HG02943 (cell line): ENCODE data around the gene COG5.
"Not testable (repeated sequence)": the region's sequence is repeated elsewhere in the genome, so short reads cannot be mapped to it uniquely, and the experiment has no call there.

ENCODE experiments used
- ATAC-seq: cut with Tn5 transposase; IDR thresholded peaks from one replicate; pipeline ENCODE4 v1.9.1; 2021; ENCODE audit warnings: mild to moderate bottlenecking, low read depth, moderate library complexity; ENCODE audit not compliant: unreplicated experiment

COG5 gene

DNA sequence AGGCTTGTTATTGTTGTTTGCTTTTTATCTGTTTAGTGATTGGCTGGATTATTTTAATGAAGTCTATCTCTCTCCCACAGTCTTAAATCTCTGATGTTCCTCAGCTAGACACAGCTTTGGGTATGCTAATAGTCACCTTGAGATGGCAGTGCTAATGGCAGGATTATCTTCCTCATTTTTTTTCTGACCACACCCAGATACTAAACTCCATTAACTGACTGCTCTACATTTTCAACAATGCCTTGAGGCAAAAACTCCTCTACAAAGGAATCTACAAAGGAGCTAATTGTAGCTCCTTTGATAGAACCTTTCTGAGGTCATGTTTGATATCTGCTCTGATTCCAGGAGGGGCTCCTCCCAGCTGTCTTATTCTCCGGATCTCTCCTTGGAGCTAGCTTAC lies 272.3 kb downstream of the COG5 start:
- no peak for ATAC-seq

GRCh38 chr7:107286751-107287621 lies 276.7 kb downstream of the COG5 start:
- ATAC-seq, result no peak

GRCh38 chr7:107284911-107285479 lies 278.7 kb downstream of the COG5 start:
- ATAC-seq, result no peak

DNA sequence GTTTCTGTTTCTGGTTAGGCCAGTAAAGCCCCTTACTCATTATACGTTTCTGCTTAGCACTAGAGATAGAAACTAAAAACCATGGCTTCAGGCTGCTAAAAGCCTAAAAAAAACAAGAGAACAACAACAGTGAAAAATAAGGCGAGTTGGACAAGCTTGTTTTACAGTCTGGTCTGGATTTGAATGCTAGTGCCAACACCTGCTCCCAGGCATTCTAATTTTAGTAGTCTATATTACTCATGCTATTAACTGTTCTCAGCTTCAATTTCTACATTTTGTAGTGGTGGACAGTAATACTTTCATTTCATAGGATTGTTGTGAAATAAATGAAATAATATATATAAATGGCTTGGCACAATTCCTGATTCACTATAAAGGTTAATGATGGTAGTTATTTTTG lies 286.4 kb downstream of the COG5 start:
- ATAC-seq, result no peak

DNA sequence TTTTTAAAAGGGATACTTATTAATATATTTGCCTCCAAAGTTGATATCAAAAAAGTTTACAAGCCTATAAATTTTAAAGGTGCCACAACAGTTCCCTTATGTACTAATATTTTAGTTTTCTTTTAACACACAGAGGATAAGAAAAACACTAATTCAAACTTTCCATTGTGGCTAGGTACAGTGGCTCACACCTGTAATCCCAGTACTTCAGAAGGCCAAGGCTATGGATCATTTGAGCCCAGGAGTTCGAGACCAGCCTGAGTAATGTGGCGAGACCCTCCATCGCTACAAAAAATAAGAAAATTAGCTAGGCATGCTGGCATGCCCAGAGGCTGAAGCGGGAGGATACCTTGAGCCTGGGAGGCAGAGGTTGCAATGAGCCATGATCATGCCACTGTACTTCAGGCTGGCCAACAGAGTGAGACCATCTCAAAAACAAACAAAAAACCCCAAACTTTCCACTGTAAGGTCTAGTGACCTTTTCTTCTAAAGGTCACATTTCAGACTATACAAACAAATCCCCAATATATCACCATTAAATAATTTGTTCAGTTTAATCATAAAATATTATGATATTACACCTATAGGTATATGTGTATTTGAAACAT lies 287.4 kb downstream of the COG5 start:
- ATAC-seq, result no peak

DNA sequence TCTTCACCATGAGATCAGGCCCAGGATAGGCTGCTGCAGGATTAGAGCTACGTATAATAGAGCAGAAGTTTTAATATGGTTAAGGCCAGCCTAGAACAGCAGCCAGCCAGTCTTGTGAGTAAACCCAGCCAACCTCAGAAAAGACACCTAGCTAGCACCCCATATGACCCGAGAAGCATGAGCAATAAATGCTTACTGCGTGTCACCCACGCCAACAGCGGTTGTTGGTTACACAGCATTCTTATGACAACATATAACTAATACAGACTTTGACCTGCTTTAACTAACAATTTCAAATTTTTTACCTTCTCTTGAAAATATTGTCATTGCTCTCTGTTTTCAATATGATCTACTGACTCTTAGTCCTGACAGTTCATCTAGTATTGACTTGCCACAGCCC lies 289.2 kb downstream of the COG5 start:
- no peak for ATAC-seq

GRCh38 chr7:107269790-107270189 lies 293.9 kb downstream of the COG5 start:
- no peak for ATAC-seq

DNA sequence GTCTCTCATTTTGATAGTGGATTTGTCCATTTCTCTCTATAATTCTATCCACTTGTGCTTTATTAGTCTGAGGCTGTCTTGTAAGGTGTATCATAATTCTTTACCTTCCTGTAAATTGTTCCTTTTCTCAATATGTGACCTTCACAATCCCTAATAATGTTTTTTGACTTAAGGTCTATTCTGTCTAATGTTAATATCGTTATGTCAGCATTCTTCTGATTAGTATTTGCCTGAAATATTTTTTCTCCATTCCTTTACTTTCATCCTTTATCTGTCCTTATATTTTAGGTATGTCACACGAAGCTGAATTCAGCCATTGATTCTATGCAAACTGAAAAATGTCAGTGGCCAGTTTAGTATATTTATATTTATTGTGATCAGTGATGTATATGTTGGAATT lies 295.1 kb downstream of the COG5 start:
- no peak for ATAC-seq

DNA sequence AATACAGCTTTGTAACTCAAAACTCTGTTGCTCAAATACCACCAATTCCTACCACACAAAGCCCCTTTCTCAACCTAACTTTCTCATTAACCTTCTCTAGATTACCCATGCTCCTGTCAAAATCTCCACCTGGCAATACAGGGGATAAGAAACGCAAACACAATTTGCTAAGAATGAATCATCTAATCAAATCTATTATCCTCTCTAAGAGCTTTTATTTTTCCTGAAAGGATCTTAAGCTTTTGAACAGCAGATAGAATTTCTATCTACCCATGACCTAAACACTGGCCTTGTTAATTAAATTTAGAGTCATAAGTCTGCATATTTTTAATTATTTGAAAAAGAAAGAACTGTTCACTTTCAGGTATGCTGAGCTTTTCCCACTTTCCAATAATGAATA lies 296.6 kb downstream of the COG5 start:
- no peak for ATAC-seq

GRCh38 chr7:107264723-107265122 lies 299.0 kb downstream of the COG5 start:
- no peak for ATAC-seq

DNA sequence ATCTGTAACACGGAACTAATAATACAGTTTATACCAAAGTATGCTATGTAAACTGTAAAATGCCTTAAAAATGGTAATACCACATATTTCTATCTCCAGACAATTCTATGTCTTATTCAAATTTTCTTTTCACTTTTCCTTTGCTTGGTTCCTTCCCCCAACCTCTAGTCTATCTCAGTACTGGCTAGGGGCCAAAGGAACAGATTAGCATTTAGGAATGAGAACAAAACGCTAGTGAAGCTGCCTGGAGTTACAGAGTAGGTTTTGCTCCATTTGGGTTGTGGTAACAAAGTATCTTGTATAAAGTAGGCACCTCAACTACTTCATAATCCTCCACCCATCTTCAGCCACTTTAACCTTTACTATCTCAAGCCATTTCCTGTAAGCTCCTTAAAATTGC lies 300.9 kb downstream of the COG5 start:
- ATAC-seq, result no peak

DNA sequence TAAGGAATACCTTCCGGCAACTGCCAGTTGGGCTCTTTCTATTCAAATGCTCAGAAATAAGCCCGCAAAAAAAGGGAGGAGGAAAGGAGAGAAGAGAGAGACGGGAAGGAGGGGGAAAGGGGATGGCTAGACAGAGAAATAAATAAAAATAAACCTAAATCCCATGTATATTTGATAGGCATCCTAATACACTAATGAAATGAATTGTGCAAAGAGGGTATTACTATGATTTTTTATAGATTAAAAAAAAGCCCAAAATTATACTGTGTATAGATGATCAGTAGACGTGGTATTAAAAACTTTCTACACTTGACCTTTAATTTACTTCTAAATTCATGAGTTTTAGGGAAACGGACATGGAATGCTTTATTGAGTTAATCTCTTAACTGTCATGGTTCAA lies 305.0 kb downstream of the COG5 start:
- ATAC-seq, result no peak

DNA sequence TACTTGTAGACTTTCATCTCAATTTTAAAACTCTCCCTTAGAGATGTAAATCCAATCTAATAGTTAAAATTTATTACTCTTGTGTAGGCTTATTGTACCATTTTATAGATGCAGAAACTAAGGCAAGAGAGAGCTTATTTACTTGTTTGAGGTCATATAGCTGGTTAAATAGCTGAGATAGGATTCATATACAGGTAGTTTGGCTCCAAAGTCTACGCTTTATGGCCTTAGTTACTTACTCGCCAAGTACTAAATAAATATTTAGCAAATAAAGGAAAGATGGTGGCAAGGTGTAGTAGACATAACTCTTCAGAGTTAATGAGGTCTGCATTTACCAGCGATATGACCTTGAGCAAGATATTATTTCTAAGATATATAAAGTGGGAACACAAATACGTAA lies 308.1 kb downstream of the COG5 start:
- ATAC-seq, result no peak

DNA sequence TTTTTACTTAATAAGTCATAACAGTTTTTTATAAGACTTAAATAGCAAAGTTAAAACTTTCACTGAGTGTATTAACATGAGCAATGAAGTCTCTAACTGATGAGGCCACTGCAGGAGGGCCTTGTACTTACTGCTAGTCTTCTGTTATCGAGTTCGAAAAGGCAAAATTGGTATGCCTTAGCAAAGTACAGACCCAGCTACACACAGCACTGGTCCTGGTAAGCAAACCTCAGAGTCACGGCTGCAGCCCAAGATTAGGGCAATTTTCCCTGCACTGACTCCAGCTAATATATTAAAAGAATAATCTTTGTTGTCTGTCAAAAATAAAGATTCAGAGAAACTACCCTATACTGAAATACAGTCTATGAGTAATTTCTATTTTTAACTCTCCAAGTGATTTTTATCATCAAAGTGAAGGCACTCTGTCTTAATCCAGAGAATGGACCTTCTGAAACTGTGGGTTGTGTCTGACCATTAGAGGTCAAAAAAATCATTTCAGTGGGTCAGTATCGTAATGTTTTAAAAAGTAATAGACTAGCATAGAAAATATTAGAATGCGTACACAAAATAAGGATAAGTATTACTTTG lies 309.2 kb downstream of the COG5 start:
- no peak for ATAC-seq

DNA sequence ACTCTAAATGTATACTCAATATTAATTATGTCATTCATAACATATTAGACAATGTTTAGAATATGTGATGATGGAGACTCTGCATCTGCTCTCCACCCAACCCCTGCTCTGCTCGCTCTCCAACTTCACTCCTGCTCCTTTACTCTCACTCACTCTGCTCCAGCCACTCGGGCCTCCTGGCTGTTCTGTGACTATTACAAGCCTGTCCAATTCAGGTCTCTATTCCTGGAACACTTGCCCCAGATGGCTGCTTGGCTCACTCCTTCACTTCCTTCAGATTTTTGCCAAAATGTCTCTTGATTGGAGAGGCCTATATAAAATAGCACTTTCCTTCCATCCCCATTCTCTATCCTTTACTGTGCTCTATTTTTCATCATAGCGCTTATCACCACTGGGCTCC lies 310.1 kb downstream of the COG5 start:
- no peak for ATAC-seq

- ATAC-seq, result no peak
These were observed 311.8 kb downstream of the COG5 start for GRCh38 chr7:107251963-107252362.

- no peak for ATAC-seq
These were observed 315.0 kb downstream of the COG5 start for GRCh38 chr7:107248551-107249316.

- ATAC-seq, result not testable (repeated sequence)
These were observed 316.9 kb downstream of the COG5 start for GRCh38 chr7:107246836-107247235.

- no peak for ATAC-seq
These were observed 319.1 kb downstream of the COG5 start for GRCh38 chr7:107244613-107245012.

GRCh38 chr7:107242267-107242666 lies 321.5 kb downstream of the COG5 start:
- no peak for ATAC-seq

DNA sequence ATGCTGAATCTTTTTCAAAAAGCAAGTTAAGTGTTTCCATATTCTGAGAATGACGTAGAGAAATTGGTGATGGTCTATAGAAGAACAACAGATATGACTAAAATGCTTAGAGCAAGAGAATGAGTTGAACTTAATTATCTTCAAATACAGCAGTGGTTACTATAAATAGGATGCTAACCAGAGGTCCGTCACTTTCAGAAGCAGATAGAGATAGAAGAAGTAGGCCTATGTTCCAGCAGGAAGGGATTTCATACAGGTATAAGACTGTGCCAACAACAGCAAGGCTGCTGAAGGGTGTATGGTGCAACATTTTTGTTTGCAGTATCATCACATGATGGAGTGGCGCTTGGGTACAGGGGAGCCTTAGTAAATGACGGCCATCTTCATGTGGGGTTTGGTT lies 326.3 kb downstream of the COG5 start:
- ATAC-seq, result no peak
